ENCODE results near the gene TMEM269.

DNA sequence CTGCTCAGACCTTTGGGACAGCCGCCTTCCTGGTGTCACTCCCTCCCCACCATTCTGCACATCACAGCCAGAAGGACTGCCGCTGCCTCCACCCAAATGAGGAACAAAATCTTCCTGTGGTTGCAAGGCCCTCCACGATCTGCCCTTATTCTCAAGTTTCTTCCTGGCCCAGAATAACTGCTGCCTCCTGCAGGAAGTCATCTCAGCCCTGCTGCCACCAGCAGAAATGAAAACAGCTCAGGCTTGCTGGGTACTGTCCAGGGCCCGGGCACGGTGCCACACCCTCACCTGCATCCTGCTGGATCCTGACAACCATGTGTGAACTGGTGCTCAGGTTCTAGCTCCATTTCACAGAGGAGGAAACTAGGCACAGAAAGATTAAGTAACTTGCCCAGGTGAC, 47.5 kb upstream of the TMEM269 start:
- TF ChIP-seq, protein P1, sequence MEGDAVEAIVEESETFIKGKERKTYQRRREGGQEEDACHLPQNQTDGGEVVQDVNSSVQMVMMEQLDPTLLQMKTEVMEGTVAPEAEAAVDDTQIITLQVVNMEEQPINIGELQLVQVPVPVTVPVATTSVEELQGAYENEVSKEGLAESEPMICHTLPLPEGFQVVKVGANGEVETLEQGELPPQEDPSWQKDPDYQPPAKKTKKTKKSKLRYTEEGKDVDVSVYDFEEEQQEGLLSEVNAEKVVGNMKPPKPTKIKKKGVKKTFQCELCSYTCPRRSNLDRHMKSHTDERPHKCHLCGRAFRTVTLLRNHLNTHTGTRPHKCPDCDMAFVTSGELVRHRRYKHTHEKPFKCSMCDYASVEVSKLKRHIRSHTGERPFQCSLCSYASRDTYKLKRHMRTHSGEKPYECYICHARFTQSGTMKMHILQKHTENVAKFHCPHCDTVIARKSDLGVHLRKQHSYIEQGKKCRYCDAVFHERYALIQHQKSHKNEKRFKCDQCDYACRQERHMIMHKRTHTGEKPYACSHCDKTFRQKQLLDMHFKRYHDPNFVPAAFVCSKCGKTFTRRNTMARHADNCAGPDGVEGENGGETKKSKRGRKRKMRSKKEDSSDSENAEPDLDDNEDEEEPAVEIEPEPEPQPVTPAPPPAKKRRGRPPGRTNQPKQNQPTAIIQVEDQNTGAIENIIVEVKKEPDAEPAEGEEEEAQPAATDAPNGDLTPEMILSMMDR (tag by site-specific recombination; IDR thresholded peaks at IDR 0.05) = no peak
- no peak for TF ChIP-seq ZNF776 (tag by site-specific recombination; IDR thresholded peaks at IDR 0.05; ENCODE audit: borderline replicate concordance)
- no peak for TF ChIP-seq ZNF184 (tag by site-specific recombination; IDR thresholded peaks at IDR 0.05)
